ENCODE results near the gene IL1RN.

The IL1RN gene

DNA sequence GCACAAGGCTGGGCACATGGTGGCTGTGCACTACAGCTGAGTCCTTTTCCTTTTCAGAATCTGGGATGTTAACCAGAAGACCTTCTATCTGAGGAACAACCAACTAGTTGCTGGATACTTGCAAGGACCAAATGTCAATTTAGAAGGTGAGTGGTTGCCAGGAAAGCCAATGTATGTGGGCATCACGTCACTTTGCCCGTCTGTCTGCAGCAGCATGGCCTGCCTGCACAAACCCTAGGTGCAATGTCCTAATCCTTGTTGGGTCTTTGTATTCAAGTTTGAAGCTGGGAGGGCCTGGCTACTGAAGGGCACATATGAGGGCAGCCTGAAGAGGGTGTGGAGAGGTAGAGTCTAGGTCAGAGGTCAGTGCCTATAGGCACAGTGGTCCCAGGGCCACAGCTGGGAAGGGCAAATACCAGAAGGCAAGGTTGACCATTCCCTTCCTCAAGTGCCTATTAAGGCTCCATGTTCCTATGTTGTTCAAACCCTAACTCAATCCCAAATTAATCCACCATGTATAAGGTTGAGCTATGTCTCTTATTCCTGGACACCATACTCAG is 2.2 kb downstream of the IL1RN start:
- no peak for DNase-seq

DNA sequence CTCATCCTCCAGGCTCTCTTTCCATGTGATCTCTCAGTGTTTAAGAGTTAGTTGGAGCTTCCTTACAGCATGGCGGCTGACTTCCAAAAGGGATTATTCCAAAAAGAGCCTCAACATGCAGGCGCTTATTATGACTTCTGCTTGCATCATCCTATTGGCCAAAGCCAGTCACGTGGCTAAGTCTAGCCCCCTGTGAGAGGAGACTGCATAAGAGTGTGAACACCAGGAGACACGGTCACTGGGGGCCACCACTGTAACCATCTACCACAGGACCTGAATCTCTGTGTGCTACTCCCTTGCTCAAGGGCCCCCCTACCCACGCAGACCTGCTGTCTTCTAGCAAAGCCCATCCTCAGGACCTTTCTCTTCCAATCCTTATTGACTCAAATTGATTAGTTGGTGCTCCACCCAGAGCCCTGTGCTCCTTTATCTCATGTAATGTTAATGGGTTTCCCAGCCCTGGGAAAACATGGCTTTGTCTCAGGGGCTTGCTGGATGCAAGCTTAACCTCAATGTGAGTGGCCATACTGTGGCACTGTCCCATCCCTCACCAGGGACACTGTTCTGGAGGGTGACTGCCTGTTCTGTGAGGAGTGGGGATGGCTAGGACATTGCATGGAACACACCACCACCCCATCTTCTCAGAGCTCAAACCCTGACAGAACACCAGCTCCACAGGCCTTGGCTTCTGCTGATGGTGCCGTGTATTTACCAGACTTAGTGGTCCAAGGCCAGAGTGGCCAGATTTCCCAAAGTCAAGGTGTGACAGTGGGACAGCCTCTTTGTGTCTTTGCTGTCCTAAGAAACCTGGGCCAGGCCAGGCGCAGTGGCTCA is 4.2 kb downstream of the IL1RN start:
- DNase-seq, result no peak

- no peak for DNase-seq
Measured at GRCh38 chr2:113132414-113133021, 5.1 kb downstream of the IL1RN start.

GRCh38 chr2:113133704-113134598 is 6.6 kb downstream of the IL1RN start:
- peak in 1 of 2 experiments; percentile 11 for DNase-seq

GRCh38 chr2:113134717-113135116 is 7.3 kb downstream of the IL1RN start:
- no peak for DNase-seq

DNA sequence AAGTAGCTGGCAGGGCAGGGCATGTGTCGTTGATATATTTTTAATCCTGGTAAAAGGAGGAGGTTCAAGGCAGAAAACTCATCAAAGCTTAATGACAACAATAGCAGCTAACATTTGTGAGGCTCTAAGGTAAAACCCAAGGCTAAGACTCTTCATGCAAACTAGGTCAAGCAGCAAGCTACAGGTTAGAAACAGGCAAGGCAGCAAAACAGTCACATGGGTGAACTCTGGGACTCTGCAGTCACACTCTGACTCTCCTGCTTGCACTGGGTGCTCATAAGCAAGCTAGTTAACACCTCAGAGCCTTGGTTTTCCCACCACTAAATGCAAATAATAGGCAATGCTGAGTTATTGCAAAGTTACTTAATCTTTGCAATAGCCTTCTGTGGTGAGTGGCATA is 7.9 kb downstream of the IL1RN start:
- no peak for DNase-seq

- peak in 1 of 2 experiments; percentile 47 for DNase-seq
Measured at GRCh38 chr2:113136828-113137775, 9.7 kb downstream of the IL1RN start.

DNA sequence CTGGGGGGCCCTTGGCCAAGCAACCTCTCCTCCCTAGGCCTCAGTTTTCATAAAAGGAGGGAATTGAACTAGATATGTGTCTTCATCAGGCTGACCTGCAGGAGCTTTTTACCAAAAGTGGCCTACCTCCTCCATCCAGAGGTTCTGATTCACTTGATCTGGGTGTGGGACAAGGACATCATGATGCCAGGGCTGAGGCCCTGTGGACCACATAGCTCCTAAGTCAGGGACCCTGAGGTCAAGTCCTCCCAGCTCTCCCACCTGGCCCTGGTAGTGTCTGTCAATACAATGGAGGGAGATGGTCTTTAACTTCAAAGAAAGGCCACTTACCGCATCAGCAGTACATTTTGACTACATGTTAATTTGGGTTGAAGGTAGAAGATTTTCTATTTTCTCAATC is 10.4 kb downstream of the IL1RN start:
- no peak for DNase-seq

DNA sequence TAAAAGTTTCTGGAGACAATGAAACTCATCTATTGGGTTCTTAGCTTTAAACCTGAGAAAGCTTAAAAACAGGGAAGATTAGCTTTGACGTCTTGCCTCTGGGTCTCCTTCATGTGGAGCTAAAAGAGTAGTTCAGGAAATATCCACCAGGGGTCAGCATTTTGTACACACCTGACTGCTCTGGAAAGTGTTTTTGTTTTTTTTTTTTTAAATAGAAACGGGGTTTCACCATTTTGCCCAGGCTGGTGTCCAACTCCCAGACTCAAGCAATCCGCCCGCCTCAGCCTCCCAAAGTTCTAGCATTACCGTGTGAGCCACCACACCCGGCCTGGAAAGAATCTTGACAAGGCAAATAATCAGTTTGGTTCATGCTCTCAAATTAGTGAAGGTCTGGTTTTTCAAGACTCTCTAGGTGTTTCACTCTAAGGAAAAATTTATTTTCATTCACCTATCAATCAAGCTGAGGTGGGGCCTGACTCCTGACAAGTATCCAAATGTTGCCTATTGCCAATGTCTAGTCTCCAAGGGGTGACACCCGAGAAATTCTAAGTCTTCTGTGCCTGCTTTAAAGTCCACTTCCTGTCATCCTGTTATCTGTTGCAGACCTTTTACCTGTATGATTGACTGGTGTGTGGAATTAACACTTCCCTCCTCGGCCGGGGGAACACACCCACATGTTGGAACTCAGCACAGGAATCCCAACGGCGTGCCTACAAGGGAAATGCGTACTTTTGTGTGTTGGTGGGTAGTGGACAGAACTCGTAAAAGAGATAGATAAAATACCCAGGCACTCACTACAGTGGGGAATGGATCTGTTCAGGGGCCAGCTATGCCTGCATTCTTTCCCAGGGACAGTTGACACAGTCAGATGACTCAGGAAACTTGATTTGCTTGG is 11.3 kb downstream of the IL1RN start:
- peak in 1 of 2 experiments; percentile 28 for DNase-seq

- DNase-seq, result no peak
Measured at GRCh38 chr2:113141451-113141850, 14.1 kb downstream of the IL1RN start.

DNA sequence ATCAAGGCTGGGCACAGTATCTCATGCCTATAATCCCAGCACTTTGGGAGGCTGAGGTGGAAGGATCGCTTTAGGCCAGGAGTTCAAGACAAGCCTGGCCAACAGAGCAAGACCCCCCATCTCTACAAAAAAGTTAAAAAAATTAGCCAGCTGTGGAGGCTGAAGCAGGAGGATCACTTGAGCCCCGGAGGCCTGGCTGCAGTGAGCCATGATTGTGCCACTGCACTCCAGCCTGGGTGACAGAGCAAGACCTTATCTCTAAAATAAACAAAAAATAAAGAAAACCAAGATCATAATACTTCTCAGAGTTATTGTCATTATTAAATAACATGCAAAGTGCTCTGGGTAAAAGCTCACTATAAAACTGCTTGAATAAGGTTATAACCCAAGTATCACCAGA is 14.9 kb downstream of the IL1RN start:
- no peak for DNase-seq

- no peak for DNase-seq
Measured at GRCh38 chr2:113144259-113144658, 16.9 kb downstream of the IL1RN start.

GRCh38 chr2:113148606-113149552 is 21.5 kb downstream of the IL1RN start:
- DNase-seq, result no peak

GRCh38 chr2:113149553-113150257 is 22.3 kb downstream of the IL1RN start:
- DNase-seq, result no peak

DNA sequence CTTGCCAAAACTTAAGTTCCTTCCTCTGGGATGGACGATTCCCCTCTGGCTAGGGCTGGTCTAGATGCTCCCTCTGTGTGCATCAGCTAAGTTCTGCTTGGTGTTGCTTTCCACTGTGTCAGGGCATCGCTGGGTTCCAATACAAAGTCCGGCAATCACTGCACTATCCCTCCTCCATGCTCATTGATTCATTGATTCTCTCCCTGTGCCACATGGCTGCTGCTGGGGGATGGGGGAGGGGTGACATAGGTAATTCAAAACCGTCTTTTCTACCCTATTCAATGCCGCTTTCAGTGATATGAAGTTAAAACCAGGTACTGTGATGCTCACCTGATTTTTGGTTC is 22.8 kb downstream of the IL1RN start:
- no peak for DNase-seq

DNA sequence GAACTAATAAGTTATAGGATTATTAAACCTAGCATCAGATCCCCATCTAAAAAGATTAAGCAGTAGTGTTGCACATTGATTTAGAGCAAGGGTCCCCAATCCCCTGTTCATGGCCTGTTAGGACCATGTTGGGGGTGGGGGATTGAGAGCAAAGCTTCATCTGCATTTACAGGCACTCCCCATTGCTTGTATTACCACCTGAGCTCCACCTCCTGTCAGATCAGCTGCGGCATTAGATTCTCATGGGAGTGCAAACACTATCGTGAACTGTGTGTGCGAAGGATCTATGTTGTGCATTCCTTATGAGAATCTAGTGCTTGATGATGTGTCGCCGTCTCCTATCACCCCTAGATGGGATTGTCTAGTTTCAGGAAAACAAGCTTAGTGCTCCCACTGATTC is 27.9 kb downstream of the IL1RN start:
- DNase-seq, result no peak

DNA sequence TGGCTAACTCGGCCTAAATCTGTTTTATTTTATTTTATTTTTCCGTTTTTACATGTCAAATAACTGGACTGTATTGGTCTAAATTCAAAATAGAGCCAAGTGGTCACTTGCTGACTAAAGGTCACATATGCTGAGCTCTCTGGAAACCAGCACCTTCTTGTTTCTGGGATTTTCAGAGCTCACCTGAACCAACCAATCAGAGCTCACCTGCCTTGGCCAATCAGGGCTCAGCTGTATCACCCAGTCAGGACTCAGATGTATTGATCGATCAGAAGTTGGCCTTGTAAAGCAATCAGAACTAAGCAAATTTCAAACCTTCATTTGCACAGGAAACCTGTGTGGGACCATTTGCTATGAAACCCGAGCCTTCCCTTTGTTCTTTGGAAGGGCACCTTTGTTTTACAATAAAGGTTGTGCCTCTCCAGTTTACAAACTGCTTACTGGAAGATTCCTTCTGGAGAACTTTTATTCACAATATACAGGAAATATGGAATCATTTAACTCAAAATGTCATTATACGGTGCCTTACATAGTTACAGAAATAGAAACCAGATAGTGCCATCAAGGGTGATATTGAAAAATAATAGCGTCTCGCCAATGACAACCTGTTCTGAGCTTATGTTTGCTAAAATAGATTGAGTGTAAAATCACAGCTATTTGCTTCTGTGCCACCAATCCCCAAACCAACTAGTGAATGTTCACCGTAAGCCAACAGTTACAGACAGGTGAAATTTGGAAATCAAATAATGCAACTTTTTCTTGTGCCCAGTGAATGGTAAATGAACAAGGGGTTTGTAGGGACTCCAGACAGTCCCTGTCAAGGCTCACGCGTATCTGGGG is 29.1 kb downstream of the IL1RN start:
- DNase-seq, result peak in 1 of 2 experiments; percentile 38

Measured in activated CD4-positive, alpha-beta T cell treated with anti-CD3 and anti-CD28 coated beads, Interleukin-2, amount 50 U/mL, for 48 hours (primary cell).